ENCODE data around the gene HKDC1.
"Not testable (repeated sequence)": the region's sequence is repeated elsewhere in the genome, so short reads cannot be mapped to it uniquely, and the experiment has no call there.

Gene HKDC1

GRCh38 chr10:69220041-69220451 lies at the start of gene HKDC1:
TSS of gene HKDC1 (plus strand) at chr10:69220332. CDS start at chr10:69220436, 104 bp downstream.
- no peak for DNase-seq (ENCODE audit: low read depth in 3 of 3)

GRCh38 chr10:69172241-69172982 lies 47.7 kb upstream of the HKDC1 start:
- no peak for DNase-seq (ENCODE audit: low read depth in 3 of 3)

GRCh38 chr10:69175326-69175725 lies 44.8 kb upstream of the HKDC1 start:
- not testable (repeated sequence) for DNase-seq (ENCODE audit: low read depth in 3 of 3)

GRCh38 chr10:69176823-69177222 lies 43.3 kb upstream of the HKDC1 start:
- DNase-seq (ENCODE audit: low read depth in 3 of 3), result no peak

GRCh38 chr10:69179089-69179742 lies 40.9 kb upstream of the HKDC1 start:
- peak in 1 of 3 donors; percentile 6 for DNase-seq (ENCODE audit: low read depth in 3 of 3)

- DNase-seq (ENCODE audit: low read depth in 3 of 3), result peak; percentile 64 to 77 (median 77)
Measured at GRCh38 chr10:69179743-69180524, 40.2 kb upstream of the HKDC1 start, which contains the start of gene SUPV3L1. TSS of gene SUPV3L1 (plus strand) at chr10:69180234. CDS start at chr10:69180292, 58 bp downstream.

GRCh38 chr10:69180525-69181204 lies 39.5 kb upstream of the HKDC1 start:
- peak in 1 of 3 donors; percentile 11 for DNase-seq (ENCODE audit: low read depth in 3 of 3)

- no peak for DNase-seq (ENCODE audit: low read depth in 3 of 3)
Measured at GRCh38 chr10:69181433-69181832, 38.7 kb upstream of the HKDC1 start.

GRCh38 chr10:69182005-69182404 lies 38.1 kb upstream of the HKDC1 start:
- DNase-seq (ENCODE audit: low read depth in 3 of 3), result no peak

- no peak for DNase-seq (ENCODE audit: low read depth in 3 of 3)
Measured at GRCh38 chr10:69186524-69186923, 33.6 kb upstream of the HKDC1 start.

GRCh38 chr10:69201045-69201444 lies 19.1 kb upstream of the HKDC1 start:
- DNase-seq (ENCODE audit: low read depth in 3 of 3), result no peak

GRCh38 chr10:69202332-69202731 lies 17.8 kb upstream of the HKDC1 start:
- no peak for DNase-seq (ENCODE audit: low read depth in 3 of 3)

- DNase-seq (ENCODE audit: low read depth in 3 of 3), result no peak
Measured at GRCh38 chr10:69208761-69209160, 11.4 kb upstream of the HKDC1 start.

- DNase-seq (ENCODE audit: low read depth in 3 of 3), result no peak
Measured at GRCh38 chr10:69209787-69210484, 10.2 kb upstream of the HKDC1 start.

- no peak for DNase-seq (ENCODE audit: low read depth in 3 of 3)
Measured at GRCh38 chr10:69211104-69211503, 9.0 kb upstream of the HKDC1 start.

GRCh38 chr10:69211524-69211923 lies 8.6 kb upstream of the HKDC1 start:
- no peak for DNase-seq (ENCODE audit: low read depth in 3 of 3)

- DNase-seq (ENCODE audit: low read depth in 3 of 3), result no peak
Measured at GRCh38 chr10:69213591-69214311, 6.4 kb upstream of the HKDC1 start.

GRCh38 chr10:69214666-69215131 lies 5.4 kb upstream of the HKDC1 start:
- DNase-seq (ENCODE audit: low read depth in 3 of 3), result no peak

- DNase-seq (ENCODE audit: low read depth in 3 of 3), result no peak
Measured at GRCh38 chr10:69215405-69216171, 4.5 kb upstream of the HKDC1 start.
